ENCODE data around the gene TRIP13.

TRIP13 gene

GRCh38 chr5:893137-893506 lies 438 bp downstream of the TRIP13 start:
- DNase-seq (ENCODE audit: low spot score in 2 of 2) = no peak
- ATAC-seq (replicated peaks; ENCODE audit: extremely low read depth, poor library complexity, severe bottlenecking) = no peak
- Mint-ChIP-seq H3K36me3 (ENCODE audit: insufficient read depth) (peaks cover 19% of the 10 kb centered on the region), H3K27me3 (no peaks in the 10 kb centered on the region), H3K9me3 (no peaks in the 10 kb centered on the region), H3K27ac (ENCODE audit: low read depth) (no peak overlapping the region), H3K4me1 (peaks cover 19% of the 10 kb centered on the region), H3K4me3 (peak overlapping the region; percentile 82)

DNA sequence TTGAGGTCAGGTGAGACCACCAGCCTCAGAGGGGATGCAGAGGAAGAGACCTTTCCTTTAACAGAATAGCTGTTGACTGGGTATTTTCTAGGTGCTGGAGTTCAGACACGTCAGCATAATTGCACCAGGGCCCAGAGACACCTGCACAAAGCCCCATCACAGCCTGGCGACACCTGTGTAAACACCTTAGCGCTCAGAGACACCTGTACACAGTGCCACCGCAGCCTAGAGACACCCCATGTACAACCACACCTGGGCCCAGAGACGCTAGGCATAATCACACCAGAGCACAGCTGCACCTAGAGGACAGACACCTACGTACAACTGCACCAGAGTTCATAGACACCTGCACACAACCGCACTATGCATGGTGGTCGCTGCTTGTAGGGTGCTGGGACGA lies 1.0 kb downstream of the TRIP13 start:
- DNase-seq (ENCODE audit: low spot score in 2 of 2) = no peak
- H3K4me1 Mint-ChIP-seq = peaks cover 15% of the 10 kb centered on the region

DNA sequence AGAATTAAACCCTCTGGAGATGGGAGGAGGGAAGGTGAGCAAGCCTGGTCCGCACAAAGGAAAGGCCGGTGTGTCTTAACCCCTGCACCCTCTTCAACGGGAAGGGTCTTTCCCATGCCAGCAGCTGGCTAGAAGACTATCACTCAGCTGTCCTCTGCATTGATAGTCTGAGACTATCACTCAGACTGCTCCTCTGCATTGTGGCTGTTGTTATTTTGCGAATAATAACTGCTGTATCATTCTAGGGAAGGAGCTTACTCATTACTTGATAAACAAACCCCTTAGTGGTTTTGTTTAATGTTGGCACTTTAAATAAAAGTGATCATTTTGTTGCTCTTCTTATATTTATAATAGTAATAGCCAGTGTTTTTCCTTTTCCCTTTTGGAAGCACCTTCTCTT lies 8.1 kb downstream of the TRIP13 start:
- no peak overlapping the region for H3K4me3 Mint-ChIP-seq
- DNase-seq (ENCODE audit: low spot score in 2 of 2) = no peak
- peaks cover 3% of the 10 kb centered on the region for H3K36me3 Mint-ChIP-seq (ENCODE audit: insufficient read depth)
- peaks cover 4% of the 10 kb centered on the region for H3K4me1 Mint-ChIP-seq
- H3K27ac Mint-ChIP-seq (ENCODE audit: low read depth) = no peak overlapping the region
- no peaks in the 10 kb centered on the region for H3K9me3 Mint-ChIP-seq
- H3K27me3 Mint-ChIP-seq = no peaks in the 10 kb centered on the region
- no peak for ATAC-seq (replicated peaks; ENCODE audit: extremely low read depth, poor library complexity, severe bottlenecking)

More for the DNA sequence above, 1.0 kb downstream of the TRIP13 start:
- Mint-ChIP-seq H3K4me3 (peak overlapping the region; percentile 82), H3K27ac (ENCODE audit: low read depth) (no peak overlapping the region), H3K9me3 (no peaks in the 10 kb centered on the region), H3K27me3 (no peaks in the 10 kb centered on the region), H3K36me3 (ENCODE audit: insufficient read depth) (peaks cover 16% of the 10 kb centered on the region)
- ATAC-seq (replicated peaks; ENCODE audit: extremely low read depth, poor library complexity, severe bottlenecking) = no peak

- Mint-ChIP-seq H3K4me3 (no peak overlapping the region), H3K9me3 (no peaks in the 10 kb centered on the region), H3K27ac (ENCODE audit: low read depth) (peak overlapping the region; percentile 37), H3K36me3 (ENCODE audit: insufficient read depth) (peaks cover 3% of the 10 kb centered on the region), H3K27me3 (no peaks in the 10 kb centered on the region), H3K4me1 (no peaks in the 10 kb centered on the region)
- ATAC-seq (replicated peaks; ENCODE audit: extremely low read depth, poor library complexity, severe bottlenecking) (no peak), DNase-seq (ENCODE audit: low spot score in 2 of 2) (no peak)
Observed at GRCh38 chr5:902129-902916, 9.6 kb downstream of the TRIP13 start.

DNA sequence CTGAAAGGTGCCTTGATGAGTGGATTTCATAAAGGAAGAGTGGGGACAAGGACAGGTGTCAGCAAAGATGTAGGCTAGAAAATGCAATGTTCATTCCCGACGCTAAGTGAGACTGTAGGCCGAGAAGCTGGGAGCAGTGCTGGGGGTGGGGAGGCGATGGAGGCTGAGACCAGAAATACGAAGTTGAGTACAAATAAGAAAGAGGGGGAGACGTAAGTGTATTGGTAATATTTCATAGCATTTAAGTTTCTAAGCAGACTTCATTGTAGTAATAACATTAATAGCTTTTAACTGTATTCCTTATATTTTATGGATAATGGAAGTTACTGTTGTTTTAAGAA lies 11.0 kb downstream of the TRIP13 start:
- Mint-ChIP-seq H3K4me3 (no peak overlapping the region), H3K36me3 (ENCODE audit: insufficient read depth) (peaks cover 3% of the 10 kb centered on the region), H3K9me3 (no peaks in the 10 kb centered on the region), H3K27me3 (no peaks in the 10 kb centered on the region), H3K4me1 (no peaks in the 10 kb centered on the region), H3K27ac (ENCODE audit: low read depth) (no peak overlapping the region)
- ATAC-seq (replicated peaks; ENCODE audit: extremely low read depth, poor library complexity, severe bottlenecking) (no peak), DNase-seq (ENCODE audit: low spot score in 2 of 2) (no peak)

DNA sequence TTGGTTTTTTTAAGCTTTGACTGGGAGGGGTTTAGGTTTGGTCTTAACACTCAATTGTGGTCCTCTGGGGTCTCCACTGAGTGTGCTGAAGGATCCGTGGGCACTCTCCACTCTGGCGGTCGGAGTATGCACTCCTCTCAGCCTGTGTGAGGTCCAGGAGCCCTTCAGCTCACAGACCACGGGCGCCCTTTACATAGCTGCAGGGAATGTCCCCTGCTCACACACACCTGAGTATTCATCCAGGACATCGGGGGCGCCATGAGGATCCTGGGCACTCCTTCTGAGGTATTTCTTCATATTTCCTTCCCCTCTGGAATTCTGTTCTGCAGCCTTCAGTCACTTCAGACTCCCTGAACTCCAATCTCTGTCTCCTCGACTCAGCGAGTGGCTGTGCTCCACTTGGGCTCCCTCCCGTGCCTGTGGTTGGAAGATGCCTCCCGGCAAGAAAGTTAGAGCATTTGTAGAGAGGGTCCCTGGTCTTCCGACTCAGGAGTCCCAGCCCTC lies 12.5 kb downstream of the TRIP13 start:
- H3K36me3 Mint-ChIP-seq (ENCODE audit: insufficient read depth) = peaks cover 4% of the 10 kb centered on the region

DNA sequence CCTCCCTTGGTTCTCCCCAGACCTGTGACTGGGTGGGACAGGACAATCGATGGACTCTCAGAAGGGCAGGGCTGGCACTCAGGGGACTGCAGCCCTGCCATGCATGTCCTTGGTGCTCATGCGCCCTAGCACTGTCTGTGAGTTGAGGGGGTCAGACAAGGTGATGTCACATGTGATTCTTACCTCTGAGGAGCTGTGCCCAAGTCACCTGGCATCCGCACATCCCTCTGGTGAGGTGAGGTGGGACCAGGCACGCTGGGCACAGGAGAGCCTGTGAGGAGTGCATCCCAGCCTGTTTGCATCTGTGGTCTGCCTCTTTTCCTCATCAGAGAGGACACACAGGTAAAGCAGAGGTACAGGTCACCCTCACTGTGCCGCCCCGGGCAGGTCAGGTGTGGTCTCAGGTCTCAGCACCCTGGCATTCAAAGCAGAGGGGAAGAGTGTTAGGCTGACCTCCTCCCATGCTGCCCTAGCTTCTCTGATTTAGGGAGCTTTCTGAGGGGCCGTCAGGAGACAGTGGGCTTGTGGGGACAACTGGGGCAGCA lies 14.8 kb downstream of the TRIP13 start:
- H3K4me3 Mint-ChIP-seq = no peak overlapping the region
- H3K27me3 Mint-ChIP-seq = no peaks in the 10 kb centered on the region
- ATAC-seq (replicated peaks; ENCODE audit: extremely low read depth, poor library complexity, severe bottlenecking) = no peak
- H3K4me1 Mint-ChIP-seq = no peaks in the 10 kb centered on the region
- H3K9me3 Mint-ChIP-seq = no peaks in the 10 kb centered on the region
- H3K27ac Mint-ChIP-seq (ENCODE audit: low read depth) = no peak overlapping the region
- H3K36me3 Mint-ChIP-seq (ENCODE audit: insufficient read depth) = peaks cover 2% of the 10 kb centered on the region
- no peak for DNase-seq (ENCODE audit: low spot score in 2 of 2)

More for the DNA sequence above, 12.5 kb downstream of the TRIP13 start:
- Mint-ChIP-seq H3K27ac (ENCODE audit: low read depth) (no peak overlapping the region), H3K27me3 (no peaks in the 10 kb centered on the region), H3K9me3 (no peaks in the 10 kb centered on the region), H3K4me3 (no peak overlapping the region), H3K4me1 (no peaks in the 10 kb centered on the region)
- ATAC-seq (replicated peaks; ENCODE audit: extremely low read depth, poor library complexity, severe bottlenecking) = no peak
- no peak for DNase-seq (ENCODE audit: low spot score in 2 of 2)

DNA sequence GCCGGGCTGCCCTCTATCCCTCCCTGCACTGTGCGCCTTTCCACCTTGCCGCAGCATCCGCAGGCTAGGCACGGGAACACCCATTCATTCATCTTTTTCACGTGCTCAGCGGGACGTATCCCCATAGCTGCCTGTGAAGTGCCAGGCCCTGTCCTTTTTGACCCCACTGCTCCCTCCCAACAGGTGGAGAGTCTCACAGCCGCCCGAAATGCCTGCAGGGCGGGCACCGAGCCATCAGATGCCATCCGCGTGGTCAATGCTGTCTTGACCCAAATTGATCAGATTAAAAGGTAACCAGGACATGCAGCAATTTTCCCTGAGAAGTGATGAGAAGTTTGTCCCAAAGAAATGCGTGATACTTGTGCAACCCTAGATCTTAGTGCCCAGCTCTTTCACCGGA lies 15.5 kb downstream of the TRIP13 start:
- no peak for ATAC-seq (replicated peaks; ENCODE audit: extremely low read depth, poor library complexity, severe bottlenecking)
- no peak for DNase-seq (ENCODE audit: low spot score in 2 of 2)
- peaks cover 2% of the 10 kb centered on the region for H3K36me3 Mint-ChIP-seq (ENCODE audit: insufficient read depth)
- H3K4me3 Mint-ChIP-seq = no peak overlapping the region
- no peaks in the 10 kb centered on the region for H3K4me1 Mint-ChIP-seq
- no peaks in the 10 kb centered on the region for H3K9me3 Mint-ChIP-seq
- H3K27me3 Mint-ChIP-seq = no peaks in the 10 kb centered on the region
- no peak overlapping the region for H3K27ac Mint-ChIP-seq (ENCODE audit: low read depth)

- no peaks in the 10 kb centered on the region for H3K27me3 Mint-ChIP-seq
- H3K36me3 Mint-ChIP-seq (ENCODE audit: insufficient read depth) = peaks cover 2% of the 10 kb centered on the region
- no peak for ATAC-seq (replicated peaks; ENCODE audit: extremely low read depth, poor library complexity, severe bottlenecking)
- H3K4me1 Mint-ChIP-seq = no peaks in the 10 kb centered on the region
- H3K4me3 Mint-ChIP-seq = no peak overlapping the region
- no peak for DNase-seq (ENCODE audit: low spot score in 2 of 2)
- no peaks in the 10 kb centered on the region for H3K9me3 Mint-ChIP-seq
- no peak overlapping the region for H3K27ac Mint-ChIP-seq (ENCODE audit: low read depth)
Observed at GRCh38 chr5:909086-909485, 16.4 kb downstream of the TRIP13 start.

- Mint-ChIP-seq H3K27me3 (no peaks in the 10 kb centered on the region), H3K4me3 (no peak overlapping the region), H3K9me3 (no peaks in the 10 kb centered on the region), H3K36me3 (ENCODE audit: insufficient read depth) (peaks cover 2% of the 10 kb centered on the region), H3K4me1 (no peaks in the 10 kb centered on the region), H3K27ac (ENCODE audit: low read depth) (no peak overlapping the region)
- no peak for ATAC-seq (replicated peaks; ENCODE audit: extremely low read depth, poor library complexity, severe bottlenecking)
- no peak for DNase-seq (ENCODE audit: low spot score in 2 of 2)
Observed at GRCh38 chr5:909994-910768, 17.5 kb downstream of the TRIP13 start.

- Mint-ChIP-seq H3K36me3 (ENCODE audit: insufficient read depth) (peaks cover 2% of the 10 kb centered on the region), H3K9me3 (no peaks in the 10 kb centered on the region), H3K27ac (ENCODE audit: low read depth) (no peak overlapping the region), H3K4me1 (no peaks in the 10 kb centered on the region), H3K27me3 (no peaks in the 10 kb centered on the region), H3K4me3 (no peak overlapping the region)
- DNase-seq (ENCODE audit: low spot score in 2 of 2) (no peak), ATAC-seq (replicated peaks; ENCODE audit: extremely low read depth, poor library complexity, severe bottlenecking) (no peak)
Observed at GRCh38 chr5:910769-911160, 18.1 kb downstream of the TRIP13 start.

GRCh38 chr5:911601-912000 lies 18.9 kb downstream of the TRIP13 start:
- Mint-ChIP-seq H3K9me3 (no peaks in the 10 kb centered on the region), H3K27ac (ENCODE audit: low read depth) (no peak overlapping the region), H3K36me3 (ENCODE audit: insufficient read depth) (peaks cover 2% of the 10 kb centered on the region), H3K4me1 (no peaks in the 10 kb centered on the region), H3K27me3 (no peaks in the 10 kb centered on the region), H3K4me3 (no peak overlapping the region)
- no peak for DNase-seq (ENCODE audit: low spot score in 2 of 2)
- ATAC-seq (replicated peaks; ENCODE audit: extremely low read depth, poor library complexity, severe bottlenecking) = no peak

All from central memory CD8-positive, alpha-beta T cell (primary cell).